Measurements from ENCODE around the gene LAMTOR4. TPM values are rescaled to one million over a fixed set of nuclear protein-coding genes. Genes with fewer than 3 reads are reported as not detected.

The LAMTOR4 gene
- total and polyA plus RNA-seq, 10 of the 15 experiments (the other 5 are each of a cell fraction or from before 2014, with no cell fraction given), result 73.4 to 297 (median 196) TPM

DNA sequence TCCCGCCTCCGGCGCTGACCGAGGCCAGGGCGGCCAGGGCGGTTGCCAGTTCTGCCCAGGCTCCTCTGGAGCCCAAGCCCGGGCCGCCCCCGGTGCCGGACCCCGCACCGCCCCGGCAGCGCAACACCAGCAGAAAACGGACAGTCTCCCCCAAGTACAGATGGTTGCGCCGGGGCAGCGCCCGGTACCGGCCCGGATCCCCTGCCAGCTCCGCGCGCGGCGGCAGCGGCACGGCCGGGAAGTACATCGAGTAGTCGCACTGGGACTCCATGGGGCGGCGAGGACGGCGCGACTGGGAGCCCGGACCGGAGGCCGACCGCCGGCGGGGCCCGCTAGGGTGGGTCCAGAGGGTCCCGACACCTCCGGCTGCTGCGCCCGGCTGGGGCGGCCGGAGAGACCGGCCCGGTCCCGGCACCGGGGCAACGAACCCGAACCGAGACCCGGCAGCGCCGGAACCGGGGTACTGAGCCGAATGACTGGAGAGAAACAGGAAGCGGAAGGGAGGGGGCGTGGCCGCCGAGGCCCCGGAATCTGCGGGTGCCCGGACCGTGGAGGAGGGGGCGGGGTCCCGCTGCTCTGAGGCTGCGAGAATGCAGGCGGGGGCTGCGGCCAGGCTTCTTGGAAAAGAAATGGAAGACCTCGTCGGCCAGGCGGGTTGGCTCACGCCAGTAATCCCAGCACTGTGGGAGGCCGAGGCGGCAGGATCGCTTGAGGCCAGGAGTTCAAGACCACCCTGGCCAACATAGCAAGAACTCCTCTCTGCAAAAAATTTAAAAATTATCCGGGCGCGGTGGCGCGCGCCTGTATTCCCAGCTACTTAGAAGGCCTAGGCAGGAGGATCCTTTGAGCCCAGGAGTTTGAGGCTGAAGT lies 9.7 kb downstream of the LAMTOR4 start, which contains the start of gene TRAPPC14 (continued):
- TF ChIP-seq, protein P1, sequence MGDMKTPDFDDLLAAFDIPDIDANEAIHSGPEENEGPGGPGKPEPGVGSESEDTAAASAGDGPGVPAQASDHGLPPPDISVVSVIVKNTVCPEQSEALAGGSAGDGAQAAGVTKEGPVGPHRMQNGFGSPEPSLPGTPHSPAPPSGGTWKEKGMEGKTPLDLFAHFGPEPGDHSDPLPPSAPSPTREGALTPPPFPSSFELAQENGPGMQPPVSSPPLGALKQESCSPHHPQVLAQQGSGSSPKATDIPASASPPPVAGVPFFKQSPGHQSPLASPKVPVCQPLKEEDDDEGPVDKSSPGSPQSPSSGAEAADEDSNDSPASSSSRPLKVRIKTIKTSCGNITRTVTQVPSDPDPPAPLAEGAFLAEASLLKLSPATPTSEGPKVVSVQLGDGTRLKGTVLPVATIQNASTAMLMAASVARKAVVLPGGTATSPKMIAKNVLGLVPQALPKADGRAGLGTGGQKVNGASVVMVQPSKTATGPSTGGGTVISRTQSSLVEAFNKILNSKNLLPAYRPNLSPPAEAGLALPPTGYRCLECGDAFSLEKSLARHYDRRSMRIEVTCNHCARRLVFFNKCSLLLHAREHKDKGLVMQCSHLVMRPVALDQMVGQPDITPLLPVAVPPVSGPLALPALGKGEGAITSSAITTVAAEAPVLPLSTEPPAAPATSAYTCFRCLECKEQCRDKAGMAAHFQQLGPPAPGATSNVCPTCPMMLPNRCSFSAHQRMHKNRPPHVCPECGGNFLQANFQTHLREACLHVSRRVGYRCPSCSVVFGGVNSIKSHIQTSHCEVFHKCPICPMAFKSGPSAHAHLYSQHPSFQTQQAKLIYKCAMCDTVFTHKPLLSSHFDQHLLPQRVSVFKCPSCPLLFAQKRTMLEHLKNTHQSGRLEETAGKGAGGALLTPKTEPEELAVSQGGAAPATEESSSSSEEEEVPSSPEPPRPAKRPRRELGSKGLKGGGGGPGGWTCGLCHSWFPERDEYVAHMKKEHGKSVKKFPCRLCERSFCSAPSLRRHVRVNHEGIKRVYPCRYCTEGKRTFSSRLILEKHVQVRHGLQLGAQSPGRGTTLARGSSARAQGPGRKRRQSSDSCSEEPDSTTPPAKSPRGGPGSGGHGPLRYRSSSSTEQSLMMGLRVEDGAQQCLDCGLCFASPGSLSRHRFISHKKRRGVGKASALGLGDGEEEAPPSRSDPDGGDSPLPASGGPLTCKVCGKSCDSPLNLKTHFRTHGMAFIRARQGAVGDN (IDR thresholded peaks at IDR 0.05), result peak; percentile 57; the same call in 1 of the 2 replicates
- TF ChIP-seq IKZF1 (conservative IDR thresholded peaks at IDR 0.05) (peak; percentile 74), BHLHE40 (IDR thresholded peaks at IDR 0.05; ENCODE audit: borderline replicate concordance in 1 of 2, low read depth in 2 of 2, low read length in 1 of 2) (peak in 1 of 2 experiments; percentile 49; a peak in 2 of 4 replicates)

DNA sequence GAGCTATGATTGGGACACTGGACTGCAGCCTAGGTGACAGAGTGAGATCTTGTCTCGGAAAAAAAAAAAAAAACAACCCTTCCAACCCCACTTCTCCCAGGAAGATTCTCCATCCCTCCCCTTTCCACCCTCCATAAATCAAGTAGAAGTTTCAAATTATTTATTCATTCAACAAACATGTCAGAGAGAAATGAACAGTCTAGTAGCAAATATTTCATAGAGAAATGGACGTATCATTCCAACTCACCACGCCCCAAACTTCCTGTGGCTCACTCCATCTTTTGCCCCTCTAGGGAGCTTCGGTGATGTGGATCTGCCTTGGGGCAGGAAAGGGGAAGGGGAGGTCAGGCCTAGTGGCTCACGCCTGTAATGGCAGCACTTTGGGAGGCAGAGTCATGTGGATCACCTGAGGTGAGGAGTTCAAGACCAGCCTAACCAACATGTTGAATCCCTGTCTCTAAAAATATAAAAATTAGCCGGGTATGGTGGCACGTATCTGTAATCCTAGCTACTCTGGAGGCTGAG lies 10.4 kb downstream of the LAMTOR4 start:
- in situ Hi-C loops (cut with MboI), result no loop called here
- ATAC-seq (no peak), DNase-seq (ENCODE audit: low read depth, low spot score) (no peak), FAIRE-seq (no peak)
- intact Hi-C loops (cut with micrococcal nuclease; ENCODE audit: unreplicated experiment), result no loop called here
- peak overlapping the region; percentile 80 for H3K9ac ChIP-seq (ENCODE audit: control insufficient read depth, insufficient read depth, low read length)
- peaks cover 0 to 13% of the 10 kb centered on the region in 2 experiments; a peak in 3 of 4 replicates for H3K36me3 ChIP-seq (ENCODE audit: control insufficient read depth in 2 of 2, insufficient read depth in 2 of 2, low read length in 1 of 2)
- ChIA-PET RAD21 (ENCODE audit: unreplicated experiment) (interaction anchor here (0.9 kb wide), 1 partner anchor 9 kb away, joined by 3 read pairs; the partner anchor contains the start of gene GAL3ST4), CTCF (interaction anchor here (0.6 to 1.9 kb wide), 3 partner anchors 9 to 26 kb away, joined by 3 to 7 read pairs (median 6); partner anchors contain the start of gene GAL3ST4), SMC1A (ENCODE audit: uncharacterized antibody, unreplicated experiment) (interaction anchor here (0.8 kb wide), 1 partner anchor 31 kb away, joined by 3 read pairs; no protein-coding TSS in a partner anchor), POLR2A (interaction anchor here (0.6 to 3.7 kb wide), 6 partner anchors 9 to 98 kb away, joined by 3 to 28 read pairs (median 4); partner anchors contain the start of gene LAMTOR4)
- WGBS (ENCODE audit: insufficient coverage, insufficient replicate concordance, low lambda C conversion rate, missing lambda C conversion rate), result 43% methylated on average over 7 of the region's 7 CpGs
- no peaks in the 10 kb centered on the region for H3K9me3 ChIP-seq (replicated peaks; ENCODE audit: control insufficient read depth, insufficient read depth, low read length)
- no peaks in the 10 kb centered on the region for H4K20me1 ChIP-seq (ENCODE audit: control insufficient read depth, insufficient read depth)
- no TSS peak for BruUV-seq (replicated peaks)
- peaks cover 13% of the 10 kb centered on the region; the same call in 1 of the 2 replicates for H3K4me1 ChIP-seq (ENCODE audit: control insufficient read depth, insufficient read depth, low read length)
- peaks cover 11% of the 10 kb centered on the region for H3K79me2 ChIP-seq (ENCODE audit: control insufficient read depth, insufficient read depth, low read length)
- peak overlapping the region; percentile 64 for H3K4me2 ChIP-seq (ENCODE audit: control insufficient read depth, insufficient read depth)
- H3K27me3 ChIP-seq (replicated peaks in 1 of 2; ENCODE audit: control insufficient read depth in 2 of 2, insufficient read depth in 2 of 2, low read length in 1 of 2), result no peaks in the 10 kb centered on the region
- H2AFZ ChIP-seq (ENCODE audit: control insufficient read depth, low read depth, low read length), result peak overlapping the region; percentile 85
- H3K27ac ChIP-seq (ENCODE audit: control insufficient read depth, insufficient read depth), result peak overlapping the region; percentile 77; the same call in 1 of the 2 replicates
- H3K4me3 ChIP-seq, result peak overlapping the region; percentile 89
- TF ChIP-seq, protein P2, sequence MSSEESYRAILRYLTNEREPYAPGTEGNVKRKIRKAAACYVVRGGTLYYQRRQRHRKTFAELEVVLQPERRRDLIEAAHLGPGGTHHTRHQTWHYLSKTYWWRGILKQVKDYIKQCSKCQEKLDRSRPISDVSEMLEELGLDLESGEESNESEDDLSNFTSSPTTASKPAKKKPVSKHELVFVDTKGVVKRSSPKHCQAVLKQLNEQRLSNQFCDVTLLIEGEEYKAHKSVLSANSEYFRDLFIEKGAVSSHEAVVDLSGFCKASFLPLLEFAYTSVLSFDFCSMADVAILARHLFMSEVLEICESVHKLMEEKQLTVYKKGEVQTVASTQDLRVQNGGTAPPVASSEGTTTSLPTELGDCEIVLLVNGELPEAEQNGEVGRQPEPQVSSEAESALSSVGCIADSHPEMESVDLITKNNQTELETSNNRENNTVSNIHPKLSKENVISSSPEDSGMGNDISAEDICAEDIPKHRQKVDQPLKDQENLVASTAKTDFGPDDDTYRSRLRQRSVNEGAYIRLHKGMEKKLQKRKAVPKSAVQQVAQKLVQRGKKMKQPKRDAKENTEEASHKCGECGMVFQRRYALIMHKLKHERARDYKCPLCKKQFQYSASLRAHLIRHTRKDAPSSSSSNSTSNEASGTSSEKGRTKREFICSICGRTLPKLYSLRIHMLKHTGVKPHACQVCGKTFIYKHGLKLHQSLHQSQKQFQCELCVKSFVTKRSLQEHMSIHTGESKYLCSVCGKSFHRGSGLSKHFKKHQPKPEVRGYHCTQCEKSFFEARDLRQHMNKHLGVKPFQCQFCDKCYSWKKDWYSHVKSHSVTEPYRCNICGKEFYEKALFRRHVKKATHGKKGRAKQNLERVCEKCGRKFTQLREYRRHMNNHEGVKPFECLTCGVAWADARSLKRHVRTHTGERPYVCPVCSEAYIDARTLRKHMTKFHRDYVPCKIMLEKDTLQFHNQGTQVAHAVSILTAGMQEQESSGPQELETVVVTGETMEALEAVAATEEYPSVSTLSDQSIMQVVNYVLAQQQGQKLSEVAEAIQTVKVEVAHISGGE (CRISPR knock-in tag; IDR thresholded peaks at IDR 0.05), result no peak
- TF ChIP-seq, protein P3, sequence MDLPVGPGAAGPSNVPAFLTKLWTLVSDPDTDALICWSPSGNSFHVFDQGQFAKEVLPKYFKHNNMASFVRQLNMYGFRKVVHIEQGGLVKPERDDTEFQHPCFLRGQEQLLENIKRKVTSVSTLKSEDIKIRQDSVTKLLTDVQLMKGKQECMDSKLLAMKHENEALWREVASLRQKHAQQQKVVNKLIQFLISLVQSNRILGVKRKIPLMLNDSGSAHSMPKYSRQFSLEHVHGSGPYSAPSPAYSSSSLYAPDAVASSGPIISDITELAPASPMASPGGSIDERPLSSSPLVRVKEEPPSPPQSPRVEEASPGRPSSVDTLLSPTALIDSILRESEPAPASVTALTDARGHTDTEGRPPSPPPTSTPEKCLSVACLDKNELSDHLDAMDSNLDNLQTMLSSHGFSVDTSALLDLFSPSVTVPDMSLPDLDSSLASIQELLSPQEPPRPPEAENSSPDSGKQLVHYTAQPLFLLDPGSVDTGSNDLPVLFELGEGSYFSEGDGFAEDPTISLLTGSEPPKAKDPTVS (IDR thresholded peaks at IDR 0.05; ENCODE audit: low read depth, low read length), result no peak
- TF ChIP-seq YBX1 (IDR thresholded peaks at IDR 0.05) (0 out of 2 replicates have a peak, but pooled peaks have one; percentile 46), HDGF (IDR thresholded peaks at IDR 0.05) (no peak), HCFC1 (IDR thresholded peaks at IDR 0.05; ENCODE audit: low read length) (no peak)

Measured in GM12878 (cell line).